SK-MEL-5 (cell line): Measurements from ENCODE around the gene DBNL. TPM values are rescaled to one million over a fixed set of nuclear protein-coding genes. Genes with fewer than 3 reads are reported as not detected.

ENCODE experiments used
- DNase-seq: peaks from one replicate; pipeline ENCODE4 v3.0.0-alpha.2; 2016; ENCODE audit warnings: low read depth, low spot score
- in situ Hi-C: cut with HindIII; loops from 2 replicates; pipeline ENCODE4 v1.10.0; 2016; ENCODE audit warnings: low sequenced_read_pairs, high pct_unique_total_duplicates, low pct_unique_long_range_greater_than_20kb
- total RNA-seq: library from RNA; depleted of rRNA; stranded (reverse); fragments of >200 nt; shearing (Covaris generic); gene quantifications from 2 replicates; pipeline ENCODE4 v1.2.3, GENCODE V29; 2014

DBNL gene
- total RNA-seq, 1 experiment from 2014 or later, result 161 TPM

GRCh38 chr7:44067064-44067951 lies 22.8 kb downstream of the DBNL start:
- in situ Hi-C loops, result no loop called here
- DNase-seq, result no peak

DNA sequence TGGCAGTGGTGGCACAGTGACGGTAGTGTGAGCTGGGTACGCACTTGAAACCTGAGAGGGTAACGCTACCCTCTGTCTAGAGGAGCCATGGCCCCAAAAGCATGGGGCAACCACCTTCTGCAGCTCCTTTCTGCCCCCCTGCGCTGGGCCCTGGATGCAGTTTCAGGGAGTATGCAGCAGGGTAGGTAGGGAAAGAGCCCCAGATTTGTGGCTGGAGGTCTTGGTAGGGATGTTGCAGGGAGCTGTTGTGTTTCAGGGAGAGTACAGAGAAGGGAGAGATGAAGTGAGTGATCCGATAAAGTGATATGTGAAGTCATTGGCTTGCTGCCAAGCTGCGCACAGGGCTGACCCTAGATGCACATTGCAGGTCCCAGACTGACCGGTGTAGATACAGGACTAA lies 23.6 kb downstream of the DBNL start:
- DNase-seq, result no peak
- in situ Hi-C loops, result no loop called here

- DNase-seq, result no peak
- in situ Hi-C loops, result no loop called here
Observed at GRCh38 chr7:44071726-44072363, 27.3 kb downstream of the DBNL start.

- in situ Hi-C loops, result no loop called here
- DNase-seq, result peak; percentile 88
Observed at GRCh38 chr7:44072364-44073231, 28.1 kb downstream of the DBNL start.

GRCh38 chr7:44073664-44074348 lies 29.3 kb downstream of the DBNL start:
- in situ Hi-C loops, result no loop called here
- DNase-seq, result no peak

- DNase-seq, result no peak
- in situ Hi-C loops, result no loop called here
Observed at GRCh38 chr7:44074349-44074695, 29.8 kb downstream of the DBNL start.

DNA sequence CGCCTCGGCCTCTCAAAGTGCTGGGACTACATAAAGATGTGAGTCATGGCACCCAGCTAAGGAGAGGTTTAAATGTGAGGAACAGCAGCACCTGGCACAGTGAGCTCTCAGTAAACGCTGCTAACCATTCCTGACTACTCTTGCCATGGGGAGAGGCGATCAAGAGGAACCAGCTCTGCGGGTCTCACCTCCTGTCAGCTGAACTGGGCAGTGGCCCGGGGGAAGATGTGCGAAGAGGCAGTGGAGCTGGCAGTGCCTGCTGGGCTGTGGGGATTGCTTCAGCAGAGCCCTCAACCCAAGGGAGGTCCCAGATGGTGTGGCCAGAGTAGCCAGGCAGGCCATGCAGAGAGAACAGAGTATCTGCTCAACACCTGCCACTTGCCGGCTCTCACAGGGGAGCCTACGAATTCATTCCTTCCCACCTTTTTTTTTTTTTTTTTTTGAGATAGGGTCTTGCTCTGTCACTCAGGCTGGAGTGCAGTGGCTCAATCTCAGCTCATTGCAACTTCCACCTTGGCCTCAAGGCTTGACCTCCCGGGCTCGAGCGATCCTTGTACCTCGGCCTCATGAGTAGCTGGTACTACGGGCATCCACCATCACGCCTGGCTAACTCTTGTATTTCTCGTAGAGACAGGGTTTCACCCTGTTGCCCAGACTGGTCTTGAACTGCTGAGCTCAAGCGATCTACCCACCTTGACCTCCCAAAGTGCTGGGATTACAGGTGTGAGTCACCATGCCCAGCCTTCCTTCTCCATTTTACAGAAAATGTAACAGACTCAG lies 31.0 kb downstream of the DBNL start:
- in situ Hi-C loops, result loop anchor here (25.0 kb wide), 1 partner anchor 137 kb away; the partner anchor contains the start of gene YKT6
- DNase-seq, result no peak

DNA sequence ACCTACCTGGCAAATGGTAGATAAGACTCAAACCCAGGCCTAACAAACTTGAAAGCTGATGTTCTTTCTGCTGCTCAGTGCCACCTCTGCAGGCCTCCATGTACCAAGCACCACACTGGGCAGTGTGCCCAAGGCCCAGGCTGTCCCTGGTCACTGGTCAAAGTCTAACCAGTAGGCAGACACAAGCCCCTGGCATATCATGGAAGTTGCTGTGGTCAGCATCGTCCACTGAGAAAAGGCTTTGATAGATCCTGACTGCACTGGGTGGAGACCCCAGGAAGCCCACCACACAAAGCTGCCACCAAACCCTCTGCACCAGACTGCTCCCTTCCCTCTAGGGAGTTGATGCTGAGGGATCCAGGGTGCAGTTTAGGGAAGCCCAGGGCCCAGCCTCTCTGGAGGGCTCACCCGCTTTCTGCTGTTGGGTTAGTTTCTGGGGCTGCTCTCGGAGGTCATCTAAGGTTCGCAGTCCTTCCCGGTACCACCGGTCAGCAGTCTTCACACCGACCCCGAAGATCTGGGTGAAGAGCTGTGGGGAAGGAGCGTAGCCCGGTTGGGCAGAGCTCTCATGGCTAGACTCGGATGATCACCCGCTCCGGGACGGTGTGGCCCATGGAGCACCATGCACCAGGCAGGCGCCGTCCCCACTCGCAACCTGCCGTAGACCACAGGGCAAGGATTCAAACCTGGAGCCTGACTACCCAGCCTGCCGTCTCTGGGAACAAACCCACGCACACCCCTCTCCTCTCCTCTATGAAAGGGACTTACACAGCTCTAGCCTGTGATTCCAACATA lies 31.8 kb downstream of the DBNL start:
- in situ Hi-C loops, result loop anchor here (25.0 kb wide), 1 partner anchor 136 kb away; the partner anchor contains the start of gene YKT6
- no peak for DNase-seq

GRCh38 chr7:44077061-44077460 lies 32.6 kb downstream of the DBNL start:
- in situ Hi-C loops, result loop anchor here (25.0 kb wide), 1 partner anchor 135 kb away; the partner anchor contains the start of gene YKT6
- DNase-seq, result no peak

- in situ Hi-C loops, result loop anchor here (25.0 kb wide), 1 partner anchor 135 kb away; the partner anchor contains the start of gene YKT6
- no peak for DNase-seq
Observed at GRCh38 chr7:44077681-44078091, 33.2 kb downstream of the DBNL start.

DNA sequence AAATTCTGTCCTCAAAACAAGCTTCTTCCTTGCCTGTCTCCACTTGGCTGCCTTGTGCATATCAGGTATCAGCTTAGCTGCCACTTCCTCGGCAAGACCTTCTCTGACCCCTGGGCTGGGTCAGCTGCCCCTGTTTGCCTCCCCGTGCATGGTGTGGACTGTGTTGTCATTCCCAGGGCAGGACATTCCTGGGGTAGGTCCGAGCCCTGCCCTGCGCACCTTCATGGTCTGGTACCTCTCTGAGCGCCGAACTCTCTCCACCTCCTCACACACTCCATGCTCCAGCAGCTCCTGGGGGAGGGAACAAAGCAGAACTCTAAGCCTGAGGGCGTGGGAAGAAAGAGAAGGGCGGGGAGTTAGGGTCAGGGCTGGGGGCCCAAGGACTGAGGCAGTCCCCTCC lies 34.0 kb downstream of the DBNL start:
- in situ Hi-C loops, result loop anchor here (25.0 kb wide), 1 partner anchor 134 kb away; the partner anchor contains the start of gene YKT6
- DNase-seq, result no peak

- in situ Hi-C loops, result loop anchor here (25.0 kb wide), 1 partner anchor 133 kb away; the partner anchor contains the start of gene YKT6
- DNase-seq, result no peak
Observed at GRCh38 chr7:44079331-44080021, 35.0 kb downstream of the DBNL start.

GRCh38 chr7:44080118-44080517 lies 35.6 kb downstream of the DBNL start:
- no peak for DNase-seq
- in situ Hi-C loops, result loop anchor here (25.0 kb wide), 1 partner anchor 132 kb away; the partner anchor contains the start of gene YKT6

DNA sequence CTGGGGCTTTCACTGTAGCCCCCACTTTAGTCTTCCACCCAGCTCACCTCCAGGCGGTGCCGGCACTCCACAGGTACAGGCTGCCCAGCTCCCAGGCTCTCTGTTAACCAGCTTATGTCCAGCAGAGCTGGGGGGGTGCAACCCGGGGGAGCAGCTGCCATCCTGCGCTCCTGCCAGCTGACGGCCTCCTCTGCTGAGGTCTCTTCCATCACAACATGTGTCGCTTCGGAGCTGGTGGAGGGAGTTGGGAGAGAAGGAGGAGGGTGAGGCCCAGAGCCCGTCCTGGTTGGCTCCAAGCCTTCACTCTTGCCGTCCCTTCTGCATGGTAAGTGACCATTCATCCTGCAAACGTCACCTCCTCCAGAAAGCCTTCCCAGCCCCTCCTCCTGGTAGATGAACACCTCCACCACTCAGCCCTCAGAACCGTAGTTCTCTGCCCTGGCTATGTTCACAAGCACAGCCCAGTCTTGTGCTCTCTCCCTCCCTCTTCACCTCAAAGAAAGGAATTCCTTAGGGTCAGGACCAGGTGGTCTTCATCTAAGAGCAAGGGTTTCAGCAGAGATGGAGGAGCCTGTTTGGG lies 36.3 kb downstream of the DBNL start:
- in situ Hi-C loops, result loop anchor here (25.0 kb wide), 1 partner anchor 132 kb away; the partner anchor contains the start of gene YKT6

DNA sequence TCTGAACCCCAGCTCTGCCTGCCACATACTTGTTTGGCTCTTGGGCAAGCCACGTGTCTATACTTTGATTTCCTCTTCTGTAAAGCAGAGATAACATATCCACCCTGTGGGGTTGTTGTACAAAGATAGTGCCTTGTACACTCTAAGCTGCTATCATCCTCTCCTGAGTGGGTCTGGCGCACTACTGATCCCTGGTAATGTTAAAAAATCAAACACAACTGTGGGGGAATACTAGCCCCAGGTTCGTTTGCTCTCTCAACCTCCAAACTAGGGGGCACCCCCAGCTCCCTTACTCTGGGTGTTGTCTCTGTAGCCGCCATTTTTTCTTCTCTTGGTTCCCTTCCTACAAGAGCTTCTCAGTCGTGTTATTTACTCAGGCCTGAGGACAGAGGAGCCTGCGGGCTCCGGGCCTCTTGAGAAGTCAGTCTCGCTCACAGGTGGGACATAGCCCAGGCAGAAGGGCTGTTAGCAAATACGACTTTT lies 36.8 kb downstream of the DBNL start:
- no peak for DNase-seq
- in situ Hi-C loops, result loop anchor here (25.0 kb wide), 1 partner anchor 131 kb away; the partner anchor contains the start of gene YKT6

More for the DNA sequence above, 36.3 kb downstream of the DBNL start:
- no peak for DNase-seq
